ENCODE results near the gene EMX1.
A peak's percentile ranks its signal among the peaks of the same experiment; 100 is the strongest.

The EMX1 gene

DNA sequence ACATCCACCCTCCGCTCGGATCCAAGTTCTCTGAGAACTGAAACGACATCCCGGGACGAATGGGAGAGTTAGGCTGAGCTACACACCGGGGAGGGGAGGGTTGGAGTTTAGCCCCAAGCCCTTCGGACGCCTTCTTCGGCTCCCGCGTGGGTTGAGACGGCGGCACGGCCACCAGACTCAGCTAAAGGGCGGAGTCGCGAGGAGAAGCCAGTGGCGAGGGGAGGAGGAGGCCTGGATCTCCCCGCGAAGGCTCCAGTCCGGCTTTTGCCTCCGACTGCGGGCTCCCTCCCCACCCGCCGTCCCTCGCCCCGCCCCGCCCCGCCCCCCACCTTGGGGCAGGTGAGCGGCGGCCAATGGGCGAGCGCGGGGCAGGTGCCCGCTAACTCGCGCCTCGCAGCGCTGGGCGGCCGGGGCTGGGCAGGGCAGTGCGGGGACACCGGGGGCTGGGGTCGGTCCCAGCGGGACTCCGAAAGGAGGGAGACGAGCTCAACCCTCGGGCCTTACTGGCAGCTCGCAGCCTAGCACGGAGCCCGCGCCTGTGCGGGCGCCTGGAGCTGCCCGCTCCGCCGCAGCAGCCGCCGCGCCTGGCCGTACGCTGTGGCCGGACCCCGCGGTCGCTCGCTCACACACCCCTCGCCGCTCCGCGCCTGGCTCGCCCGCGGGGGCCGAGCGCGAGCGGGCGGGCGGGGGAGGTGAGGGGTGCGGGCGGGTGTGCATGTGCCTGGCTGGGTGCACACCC lies at the start of gene EMX1:
Gene EMX1, plus strand, starts transcription at position 382 of the 739 bp plus-strand sequence. Its CDS starts 334 bp downstream, at position 716.
- DNase-seq, result peak in 1 of 2 experiments; percentile 13

DNA sequence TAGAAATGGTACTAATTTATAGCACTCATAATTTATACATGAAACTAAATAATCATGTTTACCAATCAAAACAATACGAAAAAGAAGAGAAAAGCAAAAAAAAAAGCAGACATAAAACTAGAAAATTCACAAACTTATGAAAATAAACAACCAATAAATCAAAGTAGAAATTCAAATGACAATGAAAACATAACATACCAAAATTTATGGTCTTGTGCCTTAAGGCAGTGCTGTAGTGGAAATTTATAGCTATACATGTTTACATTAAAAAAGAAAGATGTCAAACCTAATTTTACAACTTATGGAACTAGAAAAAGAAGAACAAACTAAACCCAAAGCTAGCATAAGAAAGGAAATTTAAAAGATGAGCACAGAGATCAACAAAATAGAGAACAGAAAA lies 46.3 kb upstream of the EMX1 start:
- DNase-seq, result no peak

DNA sequence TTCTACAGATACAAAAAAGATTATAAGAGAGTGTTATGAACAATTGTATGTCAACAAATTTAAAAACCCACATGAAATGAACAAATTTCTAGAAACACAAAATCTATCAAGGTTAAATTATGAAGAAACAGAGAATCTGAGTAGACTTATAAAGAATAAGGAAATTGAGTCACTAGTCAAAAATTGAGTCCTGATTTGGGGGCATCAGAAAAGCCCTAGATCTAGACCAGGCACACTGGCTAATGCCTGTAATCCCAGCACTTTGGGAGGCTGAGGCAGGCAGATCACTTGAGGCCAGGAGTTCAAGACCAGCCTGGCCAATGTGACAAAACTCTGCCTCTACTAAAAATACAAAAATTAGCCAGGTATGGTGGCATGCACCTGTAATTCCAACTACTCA lies 45.4 kb upstream of the EMX1 start:
- no peak for DNase-seq

DNA sequence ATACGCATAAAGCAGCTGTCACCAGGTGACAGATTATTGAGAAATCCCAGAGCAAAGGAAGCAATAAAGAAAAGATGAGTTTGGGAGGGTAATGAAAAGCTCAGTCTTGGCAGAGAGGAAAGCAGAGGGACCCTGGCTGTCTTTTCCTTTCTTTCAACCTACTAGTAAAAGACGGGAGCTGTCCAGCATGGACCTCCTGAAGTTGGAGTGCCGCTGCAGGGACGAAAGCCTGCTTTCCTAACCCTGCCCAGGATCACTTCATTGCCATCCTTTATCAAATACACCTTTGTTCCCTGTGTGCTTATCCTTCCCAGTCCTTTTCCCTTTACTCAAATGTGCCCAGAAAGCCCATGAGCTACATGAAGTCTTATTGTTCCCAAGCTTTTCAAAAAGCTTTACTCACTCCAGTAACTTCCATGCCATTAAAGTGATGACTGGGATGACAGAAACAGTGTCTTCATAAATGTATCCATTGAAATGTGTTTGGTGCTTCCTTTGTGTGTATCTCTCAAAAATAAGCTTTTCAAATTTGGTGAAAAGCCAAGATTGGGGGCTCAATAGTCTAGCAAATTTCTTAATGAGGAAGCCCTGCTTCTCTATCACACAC lies 33.9 kb upstream of the EMX1 start:
- peak; percentile 23 to 65 for DNase-seq

DNA sequence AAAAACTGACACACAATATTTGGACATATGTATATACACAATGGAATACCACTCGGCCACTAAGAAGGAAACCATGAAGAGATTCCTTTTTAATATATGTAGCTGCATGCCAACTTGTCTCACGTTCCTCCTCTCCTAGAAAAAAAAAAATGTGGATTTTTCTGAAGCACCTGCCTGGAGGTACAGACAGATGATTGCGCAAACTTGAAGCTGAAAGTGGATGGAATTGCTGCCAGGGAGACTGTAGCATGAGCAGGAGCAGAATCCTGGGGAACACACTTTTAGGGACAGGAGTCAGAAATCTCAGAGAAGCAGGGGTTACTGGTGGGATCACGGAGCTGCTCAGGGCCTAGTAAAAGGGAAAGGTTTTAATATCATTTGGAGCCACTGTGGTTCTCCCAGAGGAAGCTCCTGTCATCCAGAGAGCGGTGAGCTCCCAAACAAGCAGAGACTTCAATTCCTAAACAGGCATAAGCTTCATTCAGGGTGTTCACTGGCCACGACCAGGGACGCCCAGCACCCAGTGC lies 30.8 kb upstream of the EMX1 start:
- DNase-seq, result no peak

DNA sequence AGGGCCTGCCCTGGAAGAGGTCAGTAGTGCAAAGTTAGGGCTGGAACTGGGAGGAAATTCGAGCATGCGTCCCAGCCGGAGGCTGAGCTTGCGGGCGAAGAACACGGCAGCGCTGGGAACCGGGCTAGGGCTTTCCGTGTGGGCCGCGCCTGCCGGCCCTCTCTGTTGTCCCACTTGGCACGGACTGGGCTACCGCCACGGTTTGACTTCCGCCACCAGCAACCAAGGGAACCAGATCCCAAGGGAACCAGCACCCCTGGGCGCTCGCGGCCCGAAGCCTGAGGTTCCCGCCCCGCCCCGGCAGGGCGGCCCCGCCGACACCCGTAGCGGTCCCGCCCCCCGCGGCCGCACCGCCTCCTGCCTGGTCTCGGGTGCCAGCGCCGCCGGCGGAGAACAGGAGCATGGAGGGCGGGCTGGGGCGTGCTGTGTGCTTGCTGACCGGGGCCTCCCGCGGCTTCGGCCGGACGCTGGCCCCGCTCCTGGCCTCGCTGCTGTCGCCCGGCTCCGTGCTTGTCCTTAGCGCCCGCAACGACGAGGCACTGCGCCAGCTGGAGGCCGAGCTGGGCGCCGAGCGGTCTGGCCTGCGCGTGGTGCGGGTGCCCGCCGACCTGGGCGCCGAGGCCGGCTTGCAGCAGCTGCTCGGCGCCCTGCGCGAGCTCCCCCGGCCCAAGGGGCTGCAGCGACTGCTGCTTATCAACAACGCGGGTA lies 30.1 kb upstream of the EMX1 start, which contains the start of gene SPR:
Gene SPR, plus strand, starts transcription at position 377 of the 708 bp plus-strand sequence. Its CDS starts 25 bp downstream, at position 402.
- DNase-seq, result peak; percentile 41 to 50

DNA sequence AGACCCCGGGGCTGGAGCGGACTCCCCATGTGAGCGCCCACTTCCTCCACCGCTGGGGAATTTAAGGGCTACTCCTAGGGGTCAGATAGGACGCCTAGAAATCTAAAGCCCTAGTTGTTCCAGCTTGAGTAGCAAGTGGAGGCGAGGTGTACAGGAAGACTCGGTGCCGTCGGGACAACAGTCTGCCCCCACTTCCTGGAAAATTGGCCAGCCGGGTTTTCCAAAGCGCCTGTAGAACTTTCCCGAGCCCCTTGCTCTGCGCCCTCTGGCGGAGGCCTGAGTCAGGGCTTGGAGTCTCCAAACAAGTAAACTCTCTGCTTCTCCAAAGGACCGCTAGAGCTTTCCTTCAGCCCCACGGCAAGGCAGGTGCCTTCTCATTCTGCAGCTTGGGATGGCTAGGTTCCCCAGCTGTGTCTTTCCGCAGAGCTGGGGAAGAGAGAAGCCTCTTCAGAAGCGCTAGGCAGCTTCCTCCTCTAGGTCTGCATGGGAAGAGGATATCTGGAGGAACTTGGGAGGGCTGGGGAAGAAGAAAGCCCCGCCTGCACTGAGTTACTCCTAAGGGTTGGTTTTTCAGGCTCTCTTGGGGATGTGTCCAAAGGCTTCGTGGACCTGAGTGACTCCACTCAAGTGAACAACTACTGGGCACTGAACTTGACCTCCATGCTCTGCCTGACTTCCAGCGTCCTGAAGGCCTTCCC lies 29.4 kb upstream of the EMX1 start:
- peak; percentile 79 to 82 for DNase-seq

DNA sequence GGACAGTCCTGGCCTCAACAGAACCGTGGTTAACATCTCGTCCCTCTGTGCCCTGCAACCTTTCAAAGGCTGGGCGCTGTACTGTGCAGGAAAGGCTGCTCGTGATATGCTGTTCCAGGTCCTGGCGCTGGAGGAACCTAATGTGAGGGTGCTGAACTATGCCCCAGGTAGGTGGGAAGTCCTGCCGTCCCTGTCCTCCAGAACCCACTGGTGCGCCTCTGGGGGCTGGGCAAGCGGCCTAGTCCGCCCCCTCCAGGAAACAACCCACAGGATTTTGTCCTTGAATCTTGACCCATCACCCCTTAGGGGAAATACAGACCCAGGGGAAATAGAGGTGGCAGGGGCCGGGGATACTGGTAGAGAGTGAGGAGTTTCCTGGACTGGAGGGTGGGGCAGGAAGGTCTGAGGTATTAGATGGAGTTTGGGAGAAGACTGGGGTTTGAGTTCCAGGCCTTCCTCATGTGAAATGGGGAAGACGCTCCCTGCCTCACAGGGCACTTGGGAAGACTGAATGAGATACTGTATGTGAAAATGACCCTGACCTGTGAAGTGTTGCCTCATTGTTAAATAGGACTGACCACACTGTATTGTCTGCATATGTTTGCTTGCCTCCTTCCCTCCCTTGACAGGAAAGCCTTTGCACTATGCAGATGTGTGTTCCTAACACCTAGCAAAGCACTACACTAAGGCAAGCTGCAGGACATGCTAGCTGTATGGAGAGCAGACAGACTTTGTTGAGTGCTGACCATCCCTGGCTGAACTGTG lies 28.7 kb upstream of the EMX1 start:
- no peak for DNase-seq

DNA sequence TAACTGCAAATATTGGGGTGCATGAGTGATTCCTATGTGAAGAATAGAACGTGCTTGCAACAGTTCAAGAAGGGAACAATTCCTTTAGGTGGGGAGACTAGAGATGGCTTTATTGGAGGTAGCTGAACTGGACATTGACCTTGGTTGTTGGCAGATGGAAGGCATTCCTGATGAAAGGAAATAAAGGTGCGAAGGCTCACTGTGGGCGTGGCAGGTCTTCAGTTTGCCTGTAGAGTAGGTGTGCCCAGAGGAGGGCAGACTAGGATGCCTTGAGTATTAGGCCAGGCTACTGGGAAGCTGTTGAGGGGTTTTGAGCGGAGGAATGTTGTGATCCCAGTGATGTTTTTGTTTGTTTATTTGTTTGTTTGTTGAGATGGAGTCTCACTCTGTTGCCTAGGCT lies 27.3 kb upstream of the EMX1 start:
- no peak for DNase-seq

DNA sequence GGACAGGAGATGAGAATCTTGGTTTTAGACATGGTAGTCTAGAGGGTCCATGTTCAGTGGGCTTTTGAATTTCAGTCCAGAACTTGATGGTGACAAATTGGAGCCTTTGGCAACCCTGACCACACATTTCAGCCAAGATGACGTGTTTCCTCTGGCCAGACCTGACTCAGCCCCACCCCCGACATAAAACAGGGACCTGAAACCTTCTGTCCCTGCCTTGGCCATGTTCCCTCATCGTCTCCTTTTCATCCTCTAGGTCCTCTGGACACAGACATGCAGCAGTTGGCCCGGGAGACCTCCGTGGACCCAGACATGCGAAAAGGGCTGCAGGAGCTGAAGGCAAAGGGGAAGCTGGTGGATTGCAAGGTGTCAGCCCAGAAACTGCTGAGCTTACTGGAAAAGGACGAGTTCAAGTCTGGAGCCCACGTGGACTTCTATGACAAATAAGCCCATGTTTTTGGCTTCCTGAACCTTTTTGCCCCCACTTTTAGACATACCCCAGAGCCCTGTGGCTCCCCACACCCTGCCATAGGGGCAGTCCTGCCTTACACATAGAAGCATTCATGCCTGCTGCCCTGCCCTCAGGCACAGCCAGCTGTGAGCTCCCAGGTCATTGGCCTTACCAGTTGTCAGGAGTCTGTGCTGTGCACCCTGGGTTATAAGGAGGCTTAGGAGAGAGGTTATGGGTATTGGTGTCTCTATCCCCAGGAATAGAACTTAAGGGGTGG lies 26.1 kb upstream of the EMX1 start:
- DNase-seq, result no peak

DNA sequence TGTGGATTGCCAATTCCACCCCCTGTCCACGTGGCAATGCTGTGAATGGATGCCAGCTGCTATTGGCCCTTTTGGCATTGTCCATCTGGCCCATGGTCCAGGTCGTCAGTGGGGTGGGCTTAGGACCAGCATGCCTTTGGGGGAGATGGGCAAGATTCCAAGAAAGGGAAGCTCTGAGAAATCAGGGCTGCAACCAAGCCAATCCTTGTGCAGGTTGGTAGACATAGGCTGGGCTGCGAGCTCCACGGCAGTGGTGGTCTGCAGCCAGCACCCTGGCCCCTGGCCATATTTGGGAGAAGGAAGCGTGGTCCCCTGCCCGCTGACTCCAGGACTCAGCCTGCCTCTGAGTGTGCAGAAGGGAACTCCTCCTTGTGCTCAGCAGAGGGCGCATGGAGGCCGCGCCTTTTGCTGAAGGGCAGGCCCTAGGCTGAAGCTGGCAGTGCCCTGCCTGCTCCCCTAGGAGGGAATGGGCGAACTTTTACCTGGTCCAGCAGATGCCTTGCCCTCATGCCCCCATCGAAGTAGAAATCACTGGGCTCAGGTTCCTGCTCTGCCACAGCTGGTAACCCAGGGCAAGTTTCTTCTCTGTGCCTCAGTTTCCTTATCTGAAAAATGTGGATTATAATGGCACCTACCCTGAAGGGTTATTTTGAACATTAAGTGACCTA lies 24.7 kb upstream of the EMX1 start:
- peak; percentile 70 to 78 for DNase-seq

DNA sequence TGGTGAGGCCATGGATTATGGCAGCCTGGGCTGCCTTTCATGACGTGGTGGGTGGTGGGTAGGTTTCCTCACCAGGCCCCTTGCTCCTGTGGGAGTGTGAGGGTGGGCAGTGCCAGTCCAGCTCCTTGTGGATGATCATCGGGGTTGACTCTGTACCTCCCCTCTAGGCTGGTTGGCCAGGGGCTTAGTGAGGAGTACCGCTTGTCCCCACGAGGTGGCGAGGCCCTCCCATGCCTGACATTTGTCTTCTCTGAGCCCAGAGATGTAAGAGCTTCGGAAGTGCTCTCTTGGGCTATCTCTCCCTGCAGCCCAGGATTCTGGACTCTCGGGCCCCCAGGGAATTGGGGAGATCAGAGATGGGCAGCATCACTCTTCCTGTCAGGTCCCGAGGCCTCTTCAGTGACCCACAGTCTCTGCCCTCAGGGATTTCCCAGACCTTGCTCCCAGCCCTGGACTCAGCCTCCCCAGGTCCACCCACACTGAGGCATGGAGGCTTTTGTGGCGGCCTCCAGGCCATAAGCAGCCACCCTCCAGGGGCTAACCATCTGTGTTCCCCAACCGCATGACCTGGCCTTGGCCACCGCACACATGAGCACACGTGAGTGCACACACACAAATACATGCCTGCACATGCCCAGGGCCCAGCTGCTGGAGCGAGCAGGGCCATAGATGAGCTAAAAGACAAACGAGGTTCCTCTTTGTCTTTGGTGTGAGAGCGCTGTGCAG lies 23.6 kb upstream of the EMX1 start:
- DNase-seq, result peak; percentile 69 to 84

DNA sequence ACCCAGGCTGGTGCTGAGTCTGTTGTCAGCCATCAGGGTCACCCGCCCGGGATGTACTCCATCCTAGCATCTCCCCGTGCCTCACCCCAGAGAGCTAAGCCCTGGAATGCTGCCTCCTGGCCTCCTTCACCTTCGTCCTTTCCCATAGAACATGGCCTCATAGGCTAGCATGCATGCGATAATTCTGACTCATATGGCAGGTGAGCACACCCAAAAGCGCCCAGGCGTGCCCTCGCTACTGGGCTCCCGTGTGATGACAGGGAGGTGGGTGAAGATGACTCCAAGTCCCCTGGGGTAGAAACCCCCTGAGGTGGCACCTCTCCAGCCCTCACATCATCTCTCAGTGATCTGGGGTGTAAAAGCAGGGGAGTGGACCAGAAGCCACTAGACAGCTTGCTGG lies 22.8 kb upstream of the EMX1 start:
- no peak for DNase-seq

DNA sequence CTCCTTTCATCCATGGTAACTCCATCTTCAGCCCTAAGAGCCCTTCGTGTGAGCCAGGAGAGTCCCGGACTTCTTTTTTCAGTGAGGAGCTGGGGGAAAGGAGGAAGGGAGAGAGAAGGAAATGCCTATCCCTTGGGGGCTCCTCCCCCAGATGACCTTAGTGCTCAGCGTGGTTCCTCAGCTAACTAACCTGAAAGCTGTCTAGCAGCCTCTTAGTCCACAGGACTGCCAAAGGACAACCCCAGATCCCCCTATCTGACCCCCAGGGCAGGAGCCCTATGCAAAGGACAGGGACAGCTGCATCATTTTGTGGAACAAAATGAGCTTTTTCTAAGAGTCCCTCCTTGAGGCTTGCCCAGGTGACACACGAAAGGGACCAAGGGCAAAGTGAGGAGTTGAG lies 22.2 kb upstream of the EMX1 start:
- no peak for DNase-seq

DNA sequence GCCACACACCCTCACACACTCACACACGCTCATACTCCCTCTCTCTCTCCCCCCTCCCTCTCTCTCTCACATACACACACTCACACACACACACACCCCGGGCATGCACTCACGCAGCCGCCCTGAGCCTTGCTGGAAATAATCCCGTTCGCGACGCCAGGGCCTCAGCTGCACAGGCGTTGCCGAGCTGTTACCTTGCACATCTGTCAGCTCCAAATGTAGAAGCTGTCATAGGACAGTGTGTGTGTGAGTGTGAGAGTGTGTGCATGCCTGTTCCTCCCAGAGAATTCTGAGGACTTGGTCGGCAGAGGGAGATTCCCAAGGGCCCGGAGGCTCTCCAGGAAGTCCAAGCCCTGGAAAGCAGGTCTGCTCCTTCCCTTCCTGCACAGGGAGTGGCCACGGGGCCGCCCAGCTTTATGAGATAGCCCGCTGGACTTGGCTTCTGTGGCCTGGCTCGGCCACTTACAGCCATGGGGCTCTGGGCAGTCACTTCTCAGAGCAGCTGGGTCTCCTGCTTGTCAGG lies 21.5 kb upstream of the EMX1 start:
- no peak for DNase-seq

DNA sequence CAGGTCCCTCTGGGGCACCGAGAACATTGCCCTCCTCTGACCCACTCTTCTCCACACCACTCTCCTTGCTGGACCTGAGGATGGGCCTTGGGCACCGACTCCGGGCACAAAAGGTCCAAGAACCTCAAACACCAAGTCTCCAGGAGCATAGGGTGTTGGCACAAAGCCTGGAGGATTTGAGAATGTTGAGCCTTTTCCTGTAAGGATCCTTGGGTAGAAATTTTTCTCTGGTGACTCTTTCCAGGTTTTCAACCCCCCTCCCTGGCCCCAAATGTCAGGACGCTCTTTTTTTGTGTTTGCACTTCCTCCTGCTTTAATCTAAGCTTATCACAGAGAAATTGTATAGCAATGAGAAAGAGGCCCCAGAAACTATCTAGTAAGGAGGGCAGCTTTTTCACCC lies 20.9 kb upstream of the EMX1 start:
- DNase-seq, result no peak

DNA sequence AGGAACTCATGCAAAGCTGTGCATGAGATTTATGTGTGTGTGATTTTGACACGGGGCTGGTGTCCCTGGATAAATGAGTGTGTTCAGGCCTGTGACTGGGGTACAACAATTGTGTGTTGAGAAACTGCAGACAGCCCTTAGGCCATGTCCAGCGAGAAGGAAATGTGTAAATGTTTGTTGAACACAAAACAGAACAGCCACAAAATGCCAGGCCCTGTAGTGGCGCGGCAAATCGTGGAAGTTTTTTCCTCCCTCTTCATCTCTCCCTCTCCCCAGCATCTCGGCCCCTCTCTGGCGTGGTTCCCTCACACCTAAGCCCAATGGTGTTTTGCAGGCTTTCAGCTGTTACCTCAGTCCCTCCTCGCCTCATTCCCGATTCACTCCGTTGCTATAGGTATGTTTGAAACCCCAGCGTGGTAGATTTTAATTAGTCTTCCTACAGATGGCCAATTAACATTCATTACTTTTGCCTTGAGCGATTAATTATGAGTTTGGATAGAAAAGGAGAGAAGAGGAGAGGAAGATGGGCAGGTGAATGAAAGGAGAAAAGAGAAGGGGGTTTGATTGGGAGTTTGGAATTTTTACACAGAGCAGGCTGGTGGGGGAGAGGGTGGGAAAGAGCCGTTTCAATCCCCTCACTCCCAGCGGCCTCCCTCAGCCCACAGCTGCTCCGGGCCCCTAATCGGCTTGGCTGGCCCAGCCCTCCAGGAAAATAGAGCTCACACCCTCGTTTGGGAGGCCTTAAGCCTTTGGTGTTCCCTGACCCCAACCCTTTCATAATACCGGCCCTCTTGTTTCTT lies 19.3 kb upstream of the EMX1 start:
- no peak for DNase-seq

DNA sequence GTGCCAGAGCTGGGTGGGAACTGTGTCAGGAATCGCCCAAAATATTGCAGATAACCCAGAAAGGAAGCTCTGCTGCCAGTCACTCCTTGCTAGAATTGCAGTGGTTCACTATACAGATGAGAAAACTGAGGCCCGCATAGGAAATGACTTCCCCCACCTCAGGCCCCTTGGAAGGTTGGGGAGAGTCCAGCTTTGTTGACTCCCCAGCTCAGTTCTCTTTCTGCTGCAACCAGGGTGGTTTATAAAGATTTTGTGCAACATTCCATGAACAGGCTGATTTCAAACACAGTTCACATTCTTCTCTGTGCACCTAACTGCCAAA lies 18.8 kb upstream of the EMX1 start:
- DNase-seq, result no peak

DNA sequence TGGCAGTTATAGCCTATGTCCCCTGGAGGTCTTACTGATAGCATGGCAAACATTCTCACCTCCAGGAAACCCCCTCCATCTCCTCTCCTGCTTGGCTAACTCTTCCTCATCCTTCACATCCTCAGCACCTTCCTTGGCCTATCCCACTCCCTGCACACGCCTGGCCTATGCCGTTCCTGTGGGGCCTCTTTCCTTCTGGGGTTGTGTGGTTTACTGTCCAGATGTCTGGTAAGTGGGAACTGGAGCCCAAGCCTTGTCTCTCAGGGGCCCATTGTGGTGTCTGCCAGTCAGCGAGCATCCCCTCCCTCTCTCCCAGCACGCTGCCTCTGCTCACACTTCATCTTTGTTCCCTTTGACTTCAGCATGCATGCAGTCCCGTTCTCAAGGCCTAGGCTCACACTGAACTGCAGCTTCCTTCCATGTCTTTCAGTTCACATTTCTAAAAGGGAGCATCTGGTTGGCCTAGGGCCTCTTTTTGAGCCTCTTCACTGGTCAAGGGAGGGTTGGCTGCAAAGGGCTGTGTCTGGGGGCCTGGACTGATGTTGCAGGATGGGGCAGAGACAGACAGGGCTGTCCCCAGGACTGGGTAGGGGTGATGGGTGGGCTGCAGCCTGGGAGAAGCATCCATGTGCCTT lies 17.0 kb upstream of the EMX1 start:
- no peak for DNase-seq
